HG03095 (cell line): ENCODE data around the gene LINC00305.

Experiments used
- ATAC-seq: cut with Tn5 transposase; IDR thresholded peaks from one replicate; pipeline ENCODE4 v1.9.1; 2021; ENCODE audit warnings: moderate library complexity; ENCODE audit not compliant: unreplicated experiment

LINC00305 gene

DNA sequence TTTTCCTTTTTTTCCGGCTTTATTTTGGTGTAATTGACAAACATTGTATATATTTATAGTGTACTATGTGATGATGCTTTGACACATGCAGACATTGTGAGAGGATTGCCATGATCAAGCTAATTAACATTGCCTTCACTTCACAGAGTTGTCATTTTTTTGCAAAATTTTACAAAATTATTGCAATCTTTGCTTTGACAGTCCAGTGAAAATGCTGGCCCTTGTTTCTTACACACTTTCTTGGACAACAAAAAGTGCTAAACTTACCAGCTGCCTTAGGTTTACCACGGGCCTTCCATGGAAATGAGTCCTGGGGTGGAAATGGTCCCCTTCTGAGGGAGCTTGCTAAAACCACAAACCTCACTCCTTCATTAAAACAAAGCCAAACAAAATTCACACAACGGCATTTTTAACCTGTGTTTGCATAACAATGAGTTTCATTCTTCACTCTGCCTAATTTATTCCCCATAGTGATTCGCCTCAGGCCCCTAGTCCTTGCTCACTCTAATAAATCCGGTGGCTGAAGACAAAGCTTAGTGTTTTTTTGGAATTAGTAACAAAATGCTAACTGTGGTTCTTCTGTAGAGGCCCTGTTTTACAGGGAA, 32.2 kb downstream of the LINC00305 start:
- ATAC-seq, result no peak

DNA sequence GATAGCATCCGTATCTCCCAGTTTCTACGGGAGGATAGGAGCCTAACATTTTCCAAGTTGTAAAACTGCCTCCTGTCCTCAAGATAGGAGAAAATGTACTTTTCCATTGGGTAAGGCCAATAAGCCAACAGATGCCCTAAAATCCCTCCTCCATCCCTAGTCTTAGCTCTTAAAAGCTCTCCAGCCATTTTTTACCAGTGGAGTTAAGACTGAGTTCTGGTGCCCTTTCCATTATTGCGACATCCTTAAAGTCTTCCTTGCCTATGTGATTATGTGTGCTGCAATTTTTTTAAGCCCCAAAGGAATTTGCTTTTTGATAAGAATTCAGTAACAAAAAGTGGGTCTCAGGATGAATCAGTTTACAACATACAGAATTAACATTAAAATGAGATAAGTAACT, 33.0 kb downstream of the LINC00305 start:
- ATAC-seq, result no peak

DNA sequence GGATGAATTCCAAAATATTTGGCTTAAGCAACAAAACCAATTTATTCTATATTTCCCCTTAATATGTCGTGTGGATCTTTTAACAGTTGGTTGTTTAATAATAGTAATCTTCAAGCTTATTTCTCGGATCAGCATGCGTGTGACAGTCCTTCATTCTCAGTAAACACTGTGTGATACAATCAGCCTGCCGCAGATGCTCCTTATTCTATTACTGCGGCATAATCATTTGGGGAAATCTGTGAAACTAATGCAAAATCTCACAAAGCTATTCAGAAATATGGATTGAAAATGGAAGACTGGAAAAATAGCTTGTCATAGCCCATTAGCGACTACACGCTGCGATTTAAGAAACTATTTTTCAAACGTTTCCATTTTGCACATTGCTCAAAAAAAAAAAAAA, 36.9 kb downstream of the LINC00305 start:
- ATAC-seq, result no peak

DNA sequence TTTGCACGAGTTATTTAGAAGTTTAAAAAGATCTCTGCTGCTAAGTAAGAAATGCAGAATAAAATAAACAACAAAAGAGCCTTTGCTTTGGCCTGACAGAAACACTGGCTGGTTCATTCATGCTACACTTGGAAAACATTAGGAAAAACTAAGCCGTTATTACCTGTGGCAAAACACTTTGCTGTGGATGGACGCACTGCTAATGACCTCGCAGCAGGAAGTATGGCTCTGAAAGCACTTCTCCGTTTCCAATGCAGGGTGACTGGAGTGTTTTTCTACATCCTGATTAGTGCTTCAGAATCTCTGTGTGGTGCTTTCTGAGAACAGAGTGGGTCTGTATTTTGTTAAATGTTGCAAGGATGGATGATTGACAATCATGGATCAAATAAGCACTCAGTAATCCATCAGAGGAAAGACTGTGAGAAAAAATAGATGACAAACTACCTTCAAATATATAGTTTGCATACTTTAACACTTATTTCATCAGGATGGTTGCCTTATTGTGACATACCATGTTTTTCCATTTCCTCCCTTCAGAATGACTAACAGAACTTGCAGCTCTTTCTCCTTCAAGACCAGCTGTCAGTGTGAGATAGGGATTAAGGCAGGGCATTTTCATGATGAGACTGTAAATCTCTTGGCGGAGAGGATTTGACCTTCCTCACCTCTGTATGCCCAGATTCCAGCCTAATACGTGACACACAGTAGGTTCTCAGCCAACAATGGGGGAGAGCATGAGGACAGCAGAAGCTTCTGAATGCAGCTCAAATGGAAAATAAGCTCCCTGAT, 38.0 kb downstream of the LINC00305 start:
- no peak for ATAC-seq

DNA sequence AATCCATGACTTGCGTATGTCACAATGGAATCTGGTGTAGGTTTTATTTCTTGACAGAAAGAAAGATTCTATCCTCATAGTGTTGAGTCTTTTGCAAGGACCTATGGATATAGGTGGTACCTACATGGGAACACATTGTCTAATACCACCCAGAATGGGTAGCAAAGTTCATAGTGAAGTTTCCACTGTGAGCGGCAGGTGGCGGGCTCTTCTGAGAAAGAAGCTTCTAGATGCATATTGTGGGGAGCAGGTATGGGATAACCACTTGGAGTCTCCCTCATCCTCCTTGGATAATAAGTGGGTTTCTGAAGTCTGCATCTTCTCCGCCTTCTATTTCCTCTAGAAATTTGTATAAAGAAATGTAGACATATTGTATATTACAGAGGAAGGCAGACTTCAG, 44.9 kb downstream of the LINC00305 start:
- ATAC-seq, result no peak

DNA sequence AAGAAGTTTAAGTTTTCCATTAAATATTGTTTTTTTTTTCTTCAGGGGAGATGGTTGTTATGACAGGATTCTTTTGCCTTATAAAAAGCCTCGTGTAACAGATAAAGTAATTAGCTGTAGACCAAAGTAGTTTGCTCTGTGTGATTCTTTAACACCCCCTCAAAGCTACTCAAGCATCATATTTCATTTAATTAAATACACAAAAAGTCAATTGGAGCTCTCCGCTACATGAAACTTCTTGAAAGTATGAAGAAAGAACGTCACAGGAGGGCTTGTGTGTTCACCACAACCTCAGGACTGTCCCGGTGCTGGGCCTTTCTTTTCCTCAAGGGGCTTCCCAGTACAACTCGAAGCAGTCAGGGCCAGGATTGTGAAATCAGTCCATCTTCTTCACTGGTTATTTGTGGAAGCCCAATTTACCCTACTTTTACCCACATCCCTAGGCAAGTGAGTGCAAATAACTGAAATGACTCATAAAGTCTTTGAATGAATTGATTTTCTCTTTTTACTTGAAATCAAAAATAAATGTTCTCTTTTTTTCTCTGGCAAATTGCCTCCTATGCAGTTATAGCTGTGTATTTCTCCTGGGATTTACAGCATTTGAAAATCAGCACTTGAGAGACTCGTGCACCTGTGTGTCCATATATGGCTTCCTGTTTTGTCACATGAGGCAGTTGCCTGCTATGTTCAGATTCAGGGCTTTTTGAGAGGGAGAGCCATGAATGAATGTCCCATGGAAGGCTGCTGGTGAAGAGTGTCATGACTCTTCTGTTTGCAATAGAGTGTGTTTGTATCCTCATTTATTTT, 48.6 kb downstream of the LINC00305 start:
- ATAC-seq, result peak; percentile 51

DNA sequence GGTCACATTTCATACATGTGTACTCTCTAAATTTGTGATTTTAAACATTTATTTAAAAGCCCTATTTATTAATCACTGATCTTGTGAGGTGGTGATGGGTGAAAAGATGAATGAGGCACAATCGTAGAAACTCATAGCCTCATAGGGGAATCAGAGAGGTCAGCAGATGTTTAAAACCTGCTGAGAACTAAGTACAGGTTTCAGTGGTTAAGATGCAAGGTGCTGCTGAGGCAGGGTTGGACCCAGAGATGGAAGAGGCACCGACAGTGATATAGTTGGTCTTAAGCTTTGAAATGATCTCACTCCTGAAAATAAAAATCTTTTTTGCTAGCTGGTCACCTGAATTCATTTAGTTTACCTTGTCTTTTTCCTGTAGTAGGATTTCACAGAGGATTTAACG, 49.6 kb downstream of the LINC00305 start:
- no peak for ATAC-seq

DNA sequence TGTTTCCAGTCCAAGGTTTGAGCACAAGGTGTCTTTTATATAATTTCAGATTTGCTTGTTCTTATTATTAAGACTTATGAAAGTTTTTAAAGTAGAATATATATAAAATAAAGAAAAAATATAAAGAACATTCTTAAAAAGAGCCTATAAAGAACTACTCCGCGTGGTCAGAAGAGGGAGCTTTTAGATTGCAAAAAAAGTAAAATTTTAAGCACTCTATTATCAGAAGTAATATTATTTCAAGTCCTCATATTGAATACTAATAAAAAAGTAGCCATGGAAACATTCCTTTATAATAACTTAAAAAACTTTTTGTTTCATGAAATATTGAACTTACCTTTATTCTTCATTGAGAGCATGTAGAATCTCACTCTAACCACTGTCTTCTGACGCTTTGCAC, 51.4 kb downstream of the LINC00305 start:
- ATAC-seq, result no peak

DNA sequence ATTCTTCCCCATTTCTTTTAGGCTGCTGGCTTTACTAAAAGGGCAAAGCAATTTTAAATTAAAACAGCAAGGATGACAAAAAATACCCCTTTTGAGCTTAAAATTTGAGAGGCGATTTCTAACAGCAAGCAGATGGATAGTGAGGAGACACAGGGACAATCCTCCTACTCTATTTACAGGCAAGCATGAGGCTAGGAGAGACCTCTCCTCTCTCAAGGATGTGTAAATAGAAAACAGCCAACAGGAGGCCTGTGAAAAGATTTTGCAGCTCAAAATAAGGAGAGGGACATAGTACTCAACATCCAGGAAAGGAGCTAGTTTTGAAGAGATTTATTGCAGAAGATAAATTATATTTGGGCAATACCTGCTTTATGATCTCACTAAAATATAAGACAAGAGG, 53.8 kb downstream of the LINC00305 start:
- no peak for ATAC-seq

DNA sequence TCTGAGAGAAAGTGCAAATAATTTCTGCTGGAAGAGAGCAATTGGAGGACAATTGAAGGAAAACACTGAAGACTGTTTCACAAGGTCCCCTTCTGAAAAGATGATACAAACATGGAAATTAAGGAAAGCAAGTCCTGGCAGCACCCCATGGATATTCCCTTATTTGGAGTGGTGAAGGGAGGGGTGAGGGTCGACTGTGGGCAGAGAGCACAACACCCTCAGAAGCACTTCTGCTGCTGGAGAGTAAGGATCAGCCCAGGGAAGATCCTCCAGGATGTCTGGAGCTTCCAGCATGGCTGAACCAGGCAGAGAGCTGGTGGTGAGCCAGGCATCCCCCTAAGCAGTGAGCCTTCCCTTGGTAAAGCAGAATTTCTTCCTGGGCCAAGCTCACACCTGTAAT, 54.7 kb downstream of the LINC00305 start:
- no peak for ATAC-seq

DNA sequence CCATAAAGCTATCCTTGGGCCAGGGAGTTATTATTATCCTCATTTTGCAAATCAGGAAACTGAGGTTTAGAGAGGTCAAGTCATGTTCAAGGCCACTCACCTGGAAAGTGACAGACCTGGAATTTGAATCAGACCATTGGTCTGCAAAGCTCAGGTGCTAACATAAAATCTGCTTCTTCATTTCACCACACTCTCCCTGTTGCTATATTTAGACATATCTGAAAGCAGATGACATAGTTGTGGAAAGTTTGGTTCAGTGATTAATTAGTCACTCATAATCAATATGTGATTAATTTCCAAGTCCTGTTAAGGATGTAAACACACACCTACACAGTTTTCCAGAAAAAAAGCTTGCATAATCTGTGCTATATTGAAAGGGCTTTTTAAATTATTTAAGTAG, 57.4 kb downstream of the LINC00305 start:
- ATAC-seq, result peak; percentile 54

DNA sequence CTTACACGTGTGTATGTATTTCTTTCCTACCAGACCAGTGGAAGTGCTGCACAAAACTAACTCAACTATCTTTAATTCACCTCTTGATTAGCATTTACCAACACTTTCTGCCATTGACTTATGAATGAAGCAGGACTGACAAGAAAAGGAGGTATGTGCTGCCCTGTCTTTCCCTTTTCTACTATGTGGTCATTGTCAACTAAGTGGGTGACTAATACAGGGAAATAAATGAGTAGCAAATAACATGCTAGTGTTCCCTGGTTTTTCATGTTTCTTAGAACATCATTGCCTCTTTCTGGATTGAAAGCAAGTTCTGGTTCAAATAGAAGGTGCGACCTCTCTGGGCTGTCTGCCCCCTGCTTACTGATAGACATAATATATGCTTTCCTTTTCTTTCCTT, 58.0 kb downstream of the LINC00305 start:
- peak; percentile 56 for ATAC-seq

DNA sequence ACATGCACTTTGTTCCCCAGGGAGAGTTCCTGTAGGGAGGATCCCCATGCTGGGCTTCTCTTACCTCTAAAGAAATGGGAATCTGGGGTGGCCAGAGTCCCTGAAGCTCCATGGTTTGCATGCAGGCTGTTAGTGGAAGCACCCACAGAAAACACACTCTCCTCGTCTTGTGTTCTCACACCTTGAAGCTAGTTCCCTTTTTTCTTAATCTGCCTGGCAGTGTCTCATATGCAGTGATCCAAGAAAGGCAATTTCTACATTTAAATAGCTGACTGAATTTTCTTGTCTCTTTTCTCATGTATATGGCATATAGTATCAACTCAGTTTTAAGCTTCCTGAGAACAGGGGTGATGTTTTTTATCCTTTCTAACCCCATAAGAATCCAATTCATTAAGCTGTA, 65.0 kb downstream of the LINC00305 start:
- no peak for ATAC-seq

DNA sequence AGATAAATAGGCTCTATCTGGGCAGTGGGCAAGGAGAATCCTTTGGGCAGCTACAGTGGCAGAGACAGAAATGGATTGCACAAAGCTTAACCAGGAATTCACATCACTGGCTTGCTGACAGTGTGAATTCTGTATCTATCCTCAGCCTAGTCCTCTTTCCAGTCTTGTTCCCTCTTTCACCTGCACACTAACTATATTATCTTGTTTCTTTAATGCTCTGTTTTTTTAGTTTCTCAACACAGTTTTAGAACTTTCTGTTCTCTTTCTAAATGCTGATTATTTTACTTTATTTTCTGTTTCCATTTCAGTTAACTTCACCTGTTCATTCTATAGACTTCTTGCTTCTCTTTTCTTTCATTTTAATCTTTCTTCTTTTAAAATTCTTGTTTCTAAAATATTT, 66.4 kb downstream of the LINC00305 start:
- ATAC-seq, result no peak

DNA sequence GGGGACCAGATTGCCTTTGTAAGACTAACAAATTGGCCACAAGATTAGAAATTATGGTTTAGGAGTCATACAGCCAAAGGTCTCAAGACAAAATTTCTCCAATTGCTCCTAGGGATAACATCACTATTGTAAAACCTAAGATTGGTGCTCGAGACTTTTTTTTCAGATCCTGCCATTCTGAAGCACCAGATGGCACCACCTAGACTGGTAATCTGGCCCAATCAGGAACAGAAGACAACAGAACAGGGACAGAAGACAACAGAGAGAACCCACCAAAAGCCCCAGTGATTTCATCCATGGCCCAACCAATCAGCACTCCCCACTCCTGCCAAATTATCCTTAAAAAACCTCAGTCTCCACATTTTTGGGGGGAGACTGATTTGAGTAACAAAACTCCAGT, 66.8 kb downstream of the LINC00305 start:
- no peak for ATAC-seq

DNA sequence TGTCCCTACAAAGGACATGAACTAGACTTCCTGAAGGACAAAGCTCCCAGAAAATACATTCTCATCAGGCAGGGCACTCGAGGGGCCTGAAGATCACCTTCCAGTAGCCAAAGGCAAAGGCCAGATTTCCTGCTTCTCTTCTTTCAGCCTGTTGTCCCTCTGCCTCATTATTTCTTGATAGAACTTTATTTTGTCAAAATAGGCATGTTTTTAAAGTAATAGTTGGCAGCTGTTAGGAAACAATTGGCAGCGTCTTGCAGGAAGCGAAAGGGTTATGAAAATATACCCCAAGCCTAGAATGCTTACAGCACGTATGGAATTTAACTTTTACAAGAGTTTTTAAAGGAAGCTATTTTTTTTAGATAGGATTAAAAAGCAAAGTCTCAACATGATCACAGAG, 74.9 kb downstream of the LINC00305 start:
- no peak for ATAC-seq

DNA sequence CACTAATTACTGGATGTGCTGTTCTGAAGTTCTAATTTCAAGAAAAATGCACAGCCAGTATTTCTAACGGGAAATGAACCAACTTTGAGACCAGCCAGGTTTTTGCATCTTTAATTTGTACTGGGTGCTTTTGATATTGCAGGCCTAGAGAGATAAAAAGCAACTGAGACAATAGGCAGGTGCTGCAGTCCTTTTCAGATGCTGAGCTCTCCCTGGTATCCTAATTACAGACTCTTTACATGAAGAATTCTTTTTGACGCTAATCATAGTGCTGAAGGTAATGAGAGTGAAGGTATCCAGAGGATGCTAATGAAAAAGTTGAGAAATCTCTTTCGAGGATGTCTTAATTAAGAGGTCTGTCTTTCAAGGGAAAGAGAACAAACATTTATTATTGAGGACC, 93.9 kb downstream of the LINC00305 start:
- no peak for ATAC-seq

DNA sequence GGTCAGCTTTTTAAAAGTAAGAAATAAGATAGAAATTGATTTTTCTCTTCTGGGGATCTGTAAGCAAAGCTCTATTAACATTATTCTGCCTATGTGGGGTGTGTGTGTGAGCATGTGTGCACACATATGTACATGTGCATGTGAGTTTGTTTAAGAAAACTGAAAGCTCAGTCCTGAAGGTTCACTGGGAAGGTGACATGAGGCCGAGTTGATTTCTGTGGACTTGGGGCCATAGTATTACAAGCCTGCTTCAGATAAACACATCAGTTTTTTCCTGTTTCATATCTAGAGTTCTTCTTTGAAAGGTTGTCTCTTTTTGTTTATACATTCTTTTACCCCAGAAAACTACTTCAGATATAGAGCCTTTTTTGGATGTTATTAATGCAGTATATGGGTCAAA, 95.6 kb downstream of the LINC00305 start:
- no peak for ATAC-seq

DNA sequence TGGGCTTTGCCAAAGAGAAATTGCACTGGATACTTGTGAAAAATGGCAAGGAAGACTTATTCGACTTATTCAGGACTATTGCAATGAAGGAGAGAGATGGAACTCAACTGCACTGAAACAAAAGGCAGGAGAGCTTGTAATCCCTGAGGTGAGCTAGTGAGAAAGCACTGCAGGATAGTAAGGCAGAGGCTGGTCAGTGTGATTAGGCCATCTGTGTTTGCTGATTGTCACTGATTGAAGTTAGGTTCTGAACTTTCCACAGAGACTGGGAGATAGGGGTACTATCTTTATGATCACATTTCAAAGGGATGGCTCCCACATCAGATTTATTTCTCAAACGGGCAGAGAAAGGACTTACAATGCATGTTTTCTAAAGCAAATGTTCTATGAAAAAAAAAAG, 96.1 kb downstream of the LINC00305 start:
- ATAC-seq, result no peak

DNA sequence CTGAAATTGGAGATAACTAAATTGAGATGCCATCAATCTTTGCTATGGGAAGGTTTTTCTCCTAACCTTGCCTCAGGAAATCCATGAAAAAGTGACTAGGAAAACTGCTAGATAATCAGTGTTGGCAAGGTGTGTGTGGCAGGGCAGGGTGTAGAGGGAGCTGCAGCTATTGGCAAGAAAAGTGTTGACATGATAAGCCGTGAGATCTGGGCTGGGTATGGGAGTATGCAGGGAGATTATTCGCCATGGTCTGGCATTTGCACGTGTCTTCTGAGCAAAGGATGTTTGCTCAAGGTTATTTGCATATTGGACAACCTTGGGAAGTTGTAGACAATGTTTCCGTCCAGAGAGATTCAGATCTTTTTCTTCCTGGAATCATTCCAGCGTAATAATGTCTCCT, 104.3 kb downstream of the LINC00305 start:
- ATAC-seq, result no peak

DNA sequence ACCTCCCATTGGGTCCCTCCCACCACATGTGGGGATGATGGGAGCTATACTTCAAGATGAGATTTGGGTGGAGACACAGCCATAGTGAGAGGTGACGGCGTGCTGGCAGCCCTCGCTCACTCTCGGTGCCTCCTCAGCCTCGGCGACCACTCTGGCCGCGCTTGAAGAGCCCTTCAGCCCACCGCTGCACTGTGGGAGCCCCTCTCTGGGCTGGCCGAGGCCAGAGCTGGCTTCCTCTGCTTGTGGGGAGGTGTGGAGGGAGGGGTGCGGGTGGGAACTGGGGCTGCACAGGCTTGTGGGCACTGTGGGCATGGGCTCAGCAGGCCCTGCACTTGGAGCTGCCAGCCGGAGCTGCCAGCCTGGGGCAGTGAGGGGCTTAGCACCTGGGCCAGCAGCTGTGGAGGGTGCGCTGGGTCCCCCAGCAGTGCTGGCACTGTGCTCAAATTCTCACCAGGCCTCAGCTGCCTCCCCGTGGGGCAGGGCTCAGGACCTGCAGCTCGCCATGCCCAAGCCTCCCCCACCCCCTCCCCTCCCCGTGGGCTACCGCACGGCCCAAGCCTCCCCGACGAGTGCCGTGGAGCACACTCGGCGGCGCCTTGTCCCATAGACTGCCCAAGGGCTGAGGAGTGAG, 106.0 kb downstream of the LINC00305 start:
- no peak for ATAC-seq
